HG03521 (cell line): Measurements from ENCODE around the gene NRCAM.

ENCODE experiments used
- ATAC-seq: cut with Tn5 transposase; IDR thresholded peaks from one replicate; pipeline ENCODE4 v1.9.1; 2021; ENCODE audit warnings: mild to moderate bottlenecking, moderate library complexity; ENCODE audit not compliant: unreplicated experiment

The NRCAM gene

GRCh38 chr7:108109221-108109908, 346.9 kb downstream of the NRCAM start:
- ATAC-seq: no peak

GRCh38 chr7:108108131-108108530, 348.1 kb downstream of the NRCAM start:
- no peak for ATAC-seq

- ATAC-seq: no peak
These were observed 351.9 kb downstream of the NRCAM start for GRCh38 chr7:108104324-108104723.

GRCh38 chr7:108103558-108104298, 352.5 kb downstream of the NRCAM start:
- no peak for ATAC-seq

- ATAC-seq: no peak
These were observed 353.4 kb downstream of the NRCAM start for GRCh38 chr7:108102671-108103312.

- no peak for ATAC-seq
These were observed 354.5 kb downstream of the NRCAM start for GRCh38 chr7:108101759-108102158.

GRCh38 chr7:108099713-108100112, 356.5 kb downstream of the NRCAM start:
- ATAC-seq: no peak

GRCh38 chr7:108097703-108098102, 358.5 kb downstream of the NRCAM start:
- no peak for ATAC-seq
